OCI-LY3 (cell line): ENCODE data around the gene ZNF516.

Source experiments
- H2AFZ ChIP-seq: fragments of 200-600, 300-600 bp; shearing (Covaris generic); 2 replicates; pipeline ENCODE4 v1.6.0; 2014; ENCODE audit warnings: antibody characterized with exemption, low read depth, low read length
- H3K27ac ChIP-seq: fragments of 200-600, 300-600 bp; sonication (generic); 2 replicates; pipeline ENCODE4 v1.5.1; 2014; ENCODE audit warnings: mild to moderate bottlenecking, low read length, moderate library complexity, mixed read lengths
- H3K27me3 ChIP-seq: fragments of 200-600, 300-600 bp; sonication (generic); 2 replicates; pipeline ENCODE4 v1.6.1; 2014; ENCODE audit warnings: low read depth, low read length, mixed read lengths
- H3K36me3 ChIP-seq: fragments of 200-600, 300-600 bp; sonication (generic); replicated peaks from 2 replicates; pipeline ENCODE3; 2014; ENCODE audit warnings: low read depth, low read length, mixed read lengths
- H3K4me1 ChIP-seq: fragments of 300-600, 200-600 bp; sonication (generic); 2 replicates; pipeline ENCODE4 v1.6.1; 2014; ENCODE audit warnings: low read length, mixed read lengths
- H3K4me2 ChIP-seq: fragments of 200-600, 300-600 bp; sonication (generic); 2 replicates; pipeline ENCODE4 v1.6.1; 2014; ENCODE audit warnings: low read length, mixed read lengths
- H3K4me3 ChIP-seq: fragments of 300-600, 200-600 bp; sonication (generic); 2 replicates; pipeline ENCODE4 v1.5.1; 2014; ENCODE audit warnings: antibody characterized with exemption, mild to moderate bottlenecking, low read length, moderate library complexity
- H3K79me2 ChIP-seq: fragments of 300-600, 200-600 bp; shearing (Covaris generic); 2 replicates; pipeline ENCODE4 v1.6.1; 2014; ENCODE audit warnings: mild to moderate bottlenecking, low read length, mixed read lengths
- H3K9ac ChIP-seq: fragments of 300-600, 200-600 bp; shearing (Covaris generic); 2 replicates; pipeline ENCODE4 v1.6.0; 2014; ENCODE audit warnings: mild to moderate bottlenecking, low read length, moderate library complexity
- H3K9me3 ChIP-seq: fragments of 200-600, 300-600 bp; shearing (Covaris generic); 2 replicates; pipeline ENCODE4 v1.6.1; 2014; ENCODE audit warnings: low read length, mixed read lengths; ENCODE audit not compliant: insufficient read depth
- H4K20me1 ChIP-seq: fragments of 200-600, 300-600 bp; sonication (generic); 2 replicates; pipeline ENCODE4 v1.6.1; 2016; ENCODE audit warnings: low read length, mixed read lengths; ENCODE audit not compliant: insufficient read depth
- EZH2phosphoT487 ChIP-seq: fragments of 200-600 bp; shearing (Covaris generic); IDR thresholded peaks from 2 replicates; pipeline ENCODE4 v1.6.1; 2018; ENCODE audit warnings: antibody characterized with exemption, mixed run types, low read depth
- TF ChIP-seq, protein P1 (sequence below): fragments of 200-600, 300-600 bp; sonication (generic); IDR thresholded peaks from 2 replicates; pipeline ENCODE4 v1.5.1; 2014; ENCODE audit warnings: antibody characterized with exemption, low read length, low read depth

ZNF516 gene

DNA sequence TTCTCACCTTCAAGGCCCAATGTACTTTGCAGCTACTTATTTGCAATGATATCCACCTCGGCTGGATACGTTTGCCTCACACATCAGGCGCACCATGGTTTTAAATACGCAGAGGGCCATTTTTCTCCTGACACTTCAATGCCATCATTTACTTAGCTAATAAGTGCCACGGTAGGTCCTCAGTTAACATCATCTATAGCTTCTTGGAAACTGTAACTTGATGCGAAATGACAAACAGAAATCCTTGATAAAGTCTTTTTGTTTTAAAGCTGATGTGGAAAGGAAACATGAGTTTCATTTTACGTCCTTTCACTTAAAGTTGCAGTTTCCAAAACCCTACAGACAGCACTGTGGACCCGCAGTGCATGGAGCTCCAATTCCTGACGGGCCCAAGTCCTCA is 37.1 kb downstream of the ZNF516 start:
- H3K36me3 ChIP-seq: no peaks in the 10 kb centered on the region
- H3K4me3 ChIP-seq: no peak overlapping the region
- no peaks in the 10 kb centered on the region for H3K79me2 ChIP-seq
- no peaks in the 10 kb centered on the region for H4K20me1 ChIP-seq
- no peak for TF ChIP-seq EZH2phosphoT487
- TF ChIP-seq, protein P1, sequence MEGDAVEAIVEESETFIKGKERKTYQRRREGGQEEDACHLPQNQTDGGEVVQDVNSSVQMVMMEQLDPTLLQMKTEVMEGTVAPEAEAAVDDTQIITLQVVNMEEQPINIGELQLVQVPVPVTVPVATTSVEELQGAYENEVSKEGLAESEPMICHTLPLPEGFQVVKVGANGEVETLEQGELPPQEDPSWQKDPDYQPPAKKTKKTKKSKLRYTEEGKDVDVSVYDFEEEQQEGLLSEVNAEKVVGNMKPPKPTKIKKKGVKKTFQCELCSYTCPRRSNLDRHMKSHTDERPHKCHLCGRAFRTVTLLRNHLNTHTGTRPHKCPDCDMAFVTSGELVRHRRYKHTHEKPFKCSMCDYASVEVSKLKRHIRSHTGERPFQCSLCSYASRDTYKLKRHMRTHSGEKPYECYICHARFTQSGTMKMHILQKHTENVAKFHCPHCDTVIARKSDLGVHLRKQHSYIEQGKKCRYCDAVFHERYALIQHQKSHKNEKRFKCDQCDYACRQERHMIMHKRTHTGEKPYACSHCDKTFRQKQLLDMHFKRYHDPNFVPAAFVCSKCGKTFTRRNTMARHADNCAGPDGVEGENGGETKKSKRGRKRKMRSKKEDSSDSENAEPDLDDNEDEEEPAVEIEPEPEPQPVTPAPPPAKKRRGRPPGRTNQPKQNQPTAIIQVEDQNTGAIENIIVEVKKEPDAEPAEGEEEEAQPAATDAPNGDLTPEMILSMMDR: no peak
- no peaks in the 10 kb centered on the region for H3K4me1 ChIP-seq
- no peak overlapping the region for H3K4me2 ChIP-seq
- H2AFZ ChIP-seq: no peak overlapping the region
- H3K9ac ChIP-seq: no peak overlapping the region
- H3K27ac ChIP-seq: no peak overlapping the region
- no peaks in the 10 kb centered on the region for H3K27me3 ChIP-seq
- H3K9me3 ChIP-seq: no peaks in the 10 kb centered on the region

DNA sequence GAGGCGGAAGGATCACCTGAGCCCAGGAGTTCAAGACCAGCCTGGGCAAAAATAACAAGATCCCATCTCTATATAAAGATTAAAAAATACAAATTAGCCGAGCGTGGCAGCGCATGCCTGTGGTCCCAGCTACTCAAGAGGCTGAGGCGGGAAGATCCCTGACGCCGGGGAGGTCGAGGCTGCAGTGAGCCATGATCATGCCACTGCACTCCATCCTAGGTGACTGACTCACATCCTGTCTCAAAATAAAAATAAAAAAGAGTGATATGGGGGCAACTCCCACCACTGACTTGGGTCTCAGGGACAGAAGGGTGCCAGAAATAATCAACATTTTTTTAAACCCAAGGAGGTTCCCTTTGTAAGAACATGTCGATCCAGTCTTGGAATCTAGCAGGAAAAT is 37.6 kb downstream of the ZNF516 start:
- TF ChIP-seq, protein P1: no peak
- TF ChIP-seq EZH2phosphoT487: no peak
- H3K27ac ChIP-seq: no peak overlapping the region
- no peaks in the 10 kb centered on the region for H3K79me2 ChIP-seq
- H3K4me3 ChIP-seq: no peak overlapping the region
- H3K9ac ChIP-seq: no peak overlapping the region
- H2AFZ ChIP-seq: no peak overlapping the region
- H3K9me3 ChIP-seq: no peaks in the 10 kb centered on the region
- no peaks in the 10 kb centered on the region for H3K4me1 ChIP-seq
- H3K27me3 ChIP-seq: no peaks in the 10 kb centered on the region
- H3K36me3 ChIP-seq: no peaks in the 10 kb centered on the region
- H4K20me1 ChIP-seq: no peaks in the 10 kb centered on the region
- no peak overlapping the region for H3K4me2 ChIP-seq

DNA sequence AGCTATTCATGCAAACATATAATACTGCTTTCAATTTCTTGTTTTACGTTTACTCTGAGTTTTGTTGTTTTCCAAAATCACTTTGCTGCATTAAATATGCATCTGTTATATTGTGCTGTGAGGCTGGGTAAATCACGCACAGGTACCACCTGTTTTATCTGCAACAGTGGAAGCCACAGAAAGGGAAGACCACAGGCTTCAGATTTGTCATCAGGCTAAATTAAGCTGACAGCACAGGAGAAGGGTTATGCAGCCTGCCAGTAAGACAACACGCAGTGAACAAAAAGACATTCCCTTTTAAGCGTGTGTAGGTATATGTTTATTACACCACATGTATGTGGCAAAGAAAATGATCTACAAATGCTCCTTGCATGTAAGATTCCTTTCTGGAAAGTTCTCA is 38.2 kb downstream of the ZNF516 start:
- no peak overlapping the region for H3K4me3 ChIP-seq
- H3K36me3 ChIP-seq: no peaks in the 10 kb centered on the region
- H3K27ac ChIP-seq: no peak overlapping the region
- H3K9ac ChIP-seq: no peak overlapping the region
- no peaks in the 10 kb centered on the region for H4K20me1 ChIP-seq
- no peaks in the 10 kb centered on the region for H3K4me1 ChIP-seq
- H3K27me3 ChIP-seq: no peaks in the 10 kb centered on the region
- no peak for TF ChIP-seq EZH2phosphoT487
- TF ChIP-seq, protein P1: no peak
- H3K4me2 ChIP-seq: no peak overlapping the region
- no peak overlapping the region for H2AFZ ChIP-seq
- H3K9me3 ChIP-seq: no peaks in the 10 kb centered on the region
- H3K79me2 ChIP-seq: no peaks in the 10 kb centered on the region

DNA sequence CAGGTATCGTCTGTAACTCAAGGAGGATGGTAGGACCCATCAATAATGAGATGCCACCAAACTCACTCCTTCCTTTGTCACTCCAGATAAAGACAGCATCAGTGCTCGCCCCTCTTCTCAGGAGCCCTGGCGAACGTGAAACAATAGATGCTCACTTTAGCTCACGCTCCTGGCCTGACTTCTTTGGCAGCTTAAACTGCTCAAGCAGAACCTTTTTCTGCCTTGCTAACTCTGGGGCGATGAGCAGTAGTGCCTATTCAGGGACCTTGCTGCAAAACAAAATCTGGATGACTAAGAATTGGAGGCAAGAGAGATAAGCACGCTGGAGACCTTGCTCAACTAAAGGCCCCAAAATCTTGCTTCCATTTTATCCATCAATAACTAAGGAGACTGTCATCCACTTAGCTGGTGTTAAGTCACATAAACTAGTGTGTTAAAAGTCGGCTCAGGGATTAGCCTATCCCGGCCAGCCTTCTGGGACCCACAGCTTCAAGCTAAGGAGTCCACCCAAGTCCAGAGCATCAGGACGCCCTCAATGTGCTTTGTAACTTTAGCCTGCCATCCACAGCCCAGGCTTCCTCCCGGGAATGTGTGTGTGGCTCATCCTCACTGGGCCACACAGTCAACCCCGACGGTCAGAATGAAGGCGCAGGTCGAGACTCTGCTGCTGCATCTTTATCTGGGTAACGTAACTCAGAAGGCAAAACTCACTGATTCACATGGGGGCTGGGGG is 38.9 kb downstream of the ZNF516 start:
- Histone ChIP-seq H3K27ac (no peak overlapping the region), H3K4me2 (no peak overlapping the region), H3K27me3 (no peaks in the 10 kb centered on the region), H3K9me3 (no peaks in the 10 kb centered on the region), H3K36me3 (no peaks in the 10 kb centered on the region), H3K79me2 (no peaks in the 10 kb centered on the region), H4K20me1 (no peaks in the 10 kb centered on the region), H3K4me1 (no peaks in the 10 kb centered on the region), H2AFZ (no peak overlapping the region), H3K4me3 (no peak overlapping the region), H3K9ac (no peak overlapping the region)
- TF ChIP-seq, protein P1: no peak
- no peak for TF ChIP-seq EZH2phosphoT487
